PC-3 (cell line): Measurements from ENCODE around the gene HNF4A.

Experiments
- CTCF ChIP-seq: fragments of 300-600 bp; sonication (generic); conservative IDR thresholded peaks from 2 replicates; pipeline ENCODE4 v1.5.1; 2017; ENCODE audit warnings: antibody characterized with exemption, low read depth, mild to moderate bottlenecking, low read length
- EZH2phosphoT487 ChIP-seq: fragments of 300-600 bp; sonication (generic); IDR thresholded peaks from 2 replicates; pipeline ENCODE4 v1.6.1; 2018; ENCODE audit warnings: mild to moderate bottlenecking, antibody characterized with exemption, low read length, borderline replicate concordance

- no peak for TF ChIP-seq CTCF
- TF ChIP-seq EZH2phosphoT487: no peak
These were observed 46.4 kb downstream of the HNF4A start for GRCh38 chr20:44401770-44402390.
